Measurements from ENCODE around the gene EVL.

GRCh38 chr14:100148837-100149731, 83.9 kb downstream of the EVL start:
- TF ChIP-seq, protein P1, sequence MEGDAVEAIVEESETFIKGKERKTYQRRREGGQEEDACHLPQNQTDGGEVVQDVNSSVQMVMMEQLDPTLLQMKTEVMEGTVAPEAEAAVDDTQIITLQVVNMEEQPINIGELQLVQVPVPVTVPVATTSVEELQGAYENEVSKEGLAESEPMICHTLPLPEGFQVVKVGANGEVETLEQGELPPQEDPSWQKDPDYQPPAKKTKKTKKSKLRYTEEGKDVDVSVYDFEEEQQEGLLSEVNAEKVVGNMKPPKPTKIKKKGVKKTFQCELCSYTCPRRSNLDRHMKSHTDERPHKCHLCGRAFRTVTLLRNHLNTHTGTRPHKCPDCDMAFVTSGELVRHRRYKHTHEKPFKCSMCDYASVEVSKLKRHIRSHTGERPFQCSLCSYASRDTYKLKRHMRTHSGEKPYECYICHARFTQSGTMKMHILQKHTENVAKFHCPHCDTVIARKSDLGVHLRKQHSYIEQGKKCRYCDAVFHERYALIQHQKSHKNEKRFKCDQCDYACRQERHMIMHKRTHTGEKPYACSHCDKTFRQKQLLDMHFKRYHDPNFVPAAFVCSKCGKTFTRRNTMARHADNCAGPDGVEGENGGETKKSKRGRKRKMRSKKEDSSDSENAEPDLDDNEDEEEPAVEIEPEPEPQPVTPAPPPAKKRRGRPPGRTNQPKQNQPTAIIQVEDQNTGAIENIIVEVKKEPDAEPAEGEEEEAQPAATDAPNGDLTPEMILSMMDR (IDR thresholded peaks at IDR 0.05) = no peak
- TF ChIP-seq POLR2A (IDR thresholded peaks at IDR 0.05) = no peak

Measured in testis (tissue), 2 donors.